ENCODE data around the gene SYMPK.

DNA sequence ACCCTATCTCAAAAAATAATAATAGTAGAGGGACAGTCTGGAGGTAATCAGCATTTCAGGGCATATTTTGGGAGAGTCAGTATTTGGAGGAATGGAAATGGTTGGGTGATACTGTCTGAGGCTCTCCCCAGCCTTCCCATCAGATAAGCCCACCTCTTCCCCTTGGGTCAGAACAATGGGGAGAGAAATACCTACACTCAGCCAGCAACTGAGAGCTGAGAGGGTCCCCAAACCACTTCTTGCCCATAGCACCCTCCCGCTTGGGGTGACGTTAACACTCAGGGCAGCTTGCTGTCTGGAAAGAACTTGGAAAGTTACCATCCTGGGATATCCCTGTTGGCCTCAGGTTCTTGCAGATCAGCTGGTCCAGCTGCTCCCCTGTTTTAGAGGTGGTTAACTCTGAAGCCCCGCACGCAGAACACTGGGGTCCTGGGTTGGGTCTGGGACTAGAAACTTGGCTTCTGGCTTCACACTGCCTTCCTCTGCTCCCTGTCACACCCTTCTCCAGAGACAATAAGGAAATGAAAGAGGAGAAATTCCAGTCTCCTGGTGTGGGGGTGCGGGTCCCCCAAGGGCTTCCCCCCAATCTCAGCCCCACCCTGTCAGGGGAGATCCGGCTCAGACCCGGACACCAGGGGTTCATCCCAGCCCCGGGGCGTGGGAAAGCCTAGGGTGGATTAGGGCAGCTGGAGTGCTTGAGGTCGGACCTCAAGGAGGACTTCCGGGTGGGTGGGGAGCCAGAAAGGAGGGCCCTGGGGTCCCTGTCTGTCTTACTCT, 3.6 kb upstream of the SYMPK start:
- TF ChIP-seq, protein P1, sequence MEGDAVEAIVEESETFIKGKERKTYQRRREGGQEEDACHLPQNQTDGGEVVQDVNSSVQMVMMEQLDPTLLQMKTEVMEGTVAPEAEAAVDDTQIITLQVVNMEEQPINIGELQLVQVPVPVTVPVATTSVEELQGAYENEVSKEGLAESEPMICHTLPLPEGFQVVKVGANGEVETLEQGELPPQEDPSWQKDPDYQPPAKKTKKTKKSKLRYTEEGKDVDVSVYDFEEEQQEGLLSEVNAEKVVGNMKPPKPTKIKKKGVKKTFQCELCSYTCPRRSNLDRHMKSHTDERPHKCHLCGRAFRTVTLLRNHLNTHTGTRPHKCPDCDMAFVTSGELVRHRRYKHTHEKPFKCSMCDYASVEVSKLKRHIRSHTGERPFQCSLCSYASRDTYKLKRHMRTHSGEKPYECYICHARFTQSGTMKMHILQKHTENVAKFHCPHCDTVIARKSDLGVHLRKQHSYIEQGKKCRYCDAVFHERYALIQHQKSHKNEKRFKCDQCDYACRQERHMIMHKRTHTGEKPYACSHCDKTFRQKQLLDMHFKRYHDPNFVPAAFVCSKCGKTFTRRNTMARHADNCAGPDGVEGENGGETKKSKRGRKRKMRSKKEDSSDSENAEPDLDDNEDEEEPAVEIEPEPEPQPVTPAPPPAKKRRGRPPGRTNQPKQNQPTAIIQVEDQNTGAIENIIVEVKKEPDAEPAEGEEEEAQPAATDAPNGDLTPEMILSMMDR (IDR thresholded peaks at IDR 0.05; ENCODE audit: low read depth, low read length): no peak
- TF ChIP-seq EZH2phosphoT487 (IDR thresholded peaks at IDR 0.05; ENCODE audit: low read depth): no peak
